Calu3 (cell line): Measurements from ENCODE around the gene EFCAB11. TPM values are rescaled to one million over a fixed set of nuclear protein-coding genes. Genes with fewer than 3 reads are reported as not detected.

Experiments
- BruUV-seq: library from RNA; stranded (reverse); fragments of 400-500 nt; replicated peaks from 2 replicates; lab custom pipeline; 2021; lab: Mats Ljungman, UMichigan
- CTCF ChIA-PET: fragments of 300-600 bp; sonication (Branson Sonifier 250); formaldehyde crosslinking; loops from one replicate; lab custom pipeline; 2022; ENCODE audit warnings: antibody characterized with exemption; lab: Charles Lee
- DNase-seq: peaks from one replicate; pipeline ENCODE4 v3.0.0; 2022
- H3K27ac Mint-ChIP-seq: one replicate; pipeline ENCODE4 v1.8.0; 2022; ENCODE audit warnings: mixed read lengths; ENCODE audit not compliant: unreplicated experiment
- H3K27me3 Mint-ChIP-seq: one replicate; pipeline ENCODE4 v1.8.0; 2022; ENCODE audit warnings: mixed read lengths; ENCODE audit not compliant: unreplicated experiment
- H3K36me3 Mint-ChIP-seq: one replicate; pipeline ENCODE4 v1.8.0; 2022; ENCODE audit warnings: mild to moderate bottlenecking, moderate library complexity, mixed read lengths; ENCODE audit not compliant: insufficient read depth, unreplicated experiment
- H3K4me1 Mint-ChIP-seq: one replicate; pipeline ENCODE4 v1.8.0; 2022; ENCODE audit warnings: mild to moderate bottlenecking, low read depth, mixed read lengths; ENCODE audit not compliant: unreplicated experiment
- H3K4me3 Mint-ChIP-seq: one replicate; pipeline ENCODE4 v1.8.0; 2022; ENCODE audit warnings: mild to moderate bottlenecking, low read depth, moderate library complexity, mixed read lengths; ENCODE audit not compliant: unreplicated experiment
- H3K9me3 Mint-ChIP-seq: one replicate; pipeline ENCODE4 v1.8.0; 2022; ENCODE audit warnings: low read depth, mixed read lengths; ENCODE audit not compliant: unreplicated experiment
- CTCF ChIP-seq: fragments of 200-600 bp; IDR thresholded peaks from one replicate; pipeline ENCODE4 v1.8.0; 2022; ENCODE audit warnings: antibody characterized with exemption; ENCODE audit not compliant: unreplicated experiment
- intact Hi-C: fragments of 100-400 bp; cut with micrococcal nuclease; formaldehyde crosslinking; loops from one replicate; pipeline ENCODE4 v1.10.0; 2022; ENCODE audit not compliant: unreplicated experiment
- total RNA-seq: library from RNA; stranded (reverse); gene quantifications from 2 replicates; pipeline ENCODE4 v1.2.3, GENCODE V29; 2022

EFCAB11 gene
- total RNA-seq, 1 experiment from 2014 or later, result 29.4 TPM

- H3K36me3 Mint-ChIP-seq, result peaks cover 10% of the 10 kb centered on the region
- H3K4me3 Mint-ChIP-seq, result no peak overlapping the region
- CTCF ChIA-PET, result no interaction called here
- BruUV-seq, result no TSS peak
- H3K27me3 Mint-ChIP-seq, result no peaks in the 10 kb centered on the region
- no peak for DNase-seq
- intact Hi-C loops, result no loop called here
- no peak for TF ChIP-seq CTCF
- H3K4me1 Mint-ChIP-seq, result no peaks in the 10 kb centered on the region
- no peak overlapping the region for H3K27ac Mint-ChIP-seq
- no peaks in the 10 kb centered on the region for H3K9me3 Mint-ChIP-seq
Observed at GRCh38 chr14:89977668-89978067, 23.1 kb upstream of the EFCAB11 start.

GRCh38 chr14:89973234-89973823 lies 18.8 kb upstream of the EFCAB11 start:
- Mint-ChIP-seq H3K36me3 (peaks cover 11% of the 10 kb centered on the region), H3K4me3 (no peak overlapping the region), H3K27ac (no peak overlapping the region), H3K27me3 (no peaks in the 10 kb centered on the region), H3K4me1 (no peaks in the 10 kb centered on the region), H3K9me3 (no peaks in the 10 kb centered on the region)
- BruUV-seq, result no TSS peak
- TF ChIP-seq CTCF, result peak; percentile 45
- intact Hi-C loops, result loop anchor here (1.0 kb wide), 2 partner anchors 34 to 262 kb away; no protein-coding TSS in a partner anchor
- DNase-seq, result peak; percentile 69
- CTCF ChIA-PET, result interaction anchor here (0.7 to 1.5 kb wide), 9 partner anchors 9 to 932 kb away, joined by 3 to 20 read pairs (median 5); partner anchors contain the start of genes PSMC1 and TDP1

DNA sequence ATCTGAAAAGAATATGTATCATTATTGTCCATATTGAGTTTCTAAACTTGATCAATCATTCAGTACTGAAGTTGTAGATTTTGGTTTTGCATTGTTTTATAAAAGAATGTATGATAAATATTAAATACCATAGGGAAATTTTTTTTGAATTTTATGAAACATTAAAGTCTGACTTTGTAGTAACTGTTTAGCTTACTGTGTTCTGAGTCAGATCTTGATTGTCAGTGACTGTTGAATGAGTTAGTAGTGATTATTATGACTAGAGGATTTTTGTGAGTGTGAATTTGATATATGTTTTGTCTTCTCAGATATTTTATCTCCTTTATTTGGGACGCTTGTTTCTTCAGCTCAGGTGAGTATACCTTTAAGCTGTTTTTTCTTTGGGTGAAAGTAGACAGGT lies 11.3 kb upstream of the EFCAB11 start:
- DNase-seq, result no peak
- TF ChIP-seq CTCF, result no peak
- no peaks in the 10 kb centered on the region for H3K27me3 Mint-ChIP-seq
- intact Hi-C loops, result no loop called here
- CTCF ChIA-PET, result no interaction called here
- no TSS peak for BruUV-seq
- H3K9me3 Mint-ChIP-seq, result no peaks in the 10 kb centered on the region
- H3K4me1 Mint-ChIP-seq, result peaks cover 4% of the 10 kb centered on the region
- H3K27ac Mint-ChIP-seq, result no peak overlapping the region
- H3K4me3 Mint-ChIP-seq, result no peak overlapping the region
- peaks cover 13% of the 10 kb centered on the region for H3K36me3 Mint-ChIP-seq

- no peaks in the 10 kb centered on the region for H3K27me3 Mint-ChIP-seq
- no peak for DNase-seq
- no TSS peak for BruUV-seq
- peaks cover 7% of the 10 kb centered on the region for H3K36me3 Mint-ChIP-seq
- no peak overlapping the region for H3K27ac Mint-ChIP-seq
- H3K4me3 Mint-ChIP-seq, result no peak overlapping the region
- H3K4me1 Mint-ChIP-seq, result peaks cover 9% of the 10 kb centered on the region
- CTCF ChIA-PET, result no interaction called here
- H3K9me3 Mint-ChIP-seq, result no peaks in the 10 kb centered on the region
- intact Hi-C loops, result no loop called here
- no peak for TF ChIP-seq CTCF
Observed at GRCh38 chr14:89963288-89963978, 8.9 kb upstream of the EFCAB11 start.
